Activated T-cell treated with anti-CD3 and anti-CD28 coated beads, Interleukin-2, amount 50 U/mL, for 24 hours (primary cell): ENCODE measurements around the gene CARD16.

ENCODE experiments used
- DNase-seq: peaks from one replicate; pipeline ENCODE4 v3.0.0-alpha.2; 2020
- H3K27ac Mint-ChIP-seq: 2 replicates; pipeline ENCODE4 v1.8.0; 2020; ENCODE audit warnings: mild to moderate bottlenecking, mixed read lengths
- H3K27me3 Mint-ChIP-seq: 2 replicates; pipeline ENCODE4 v1.8.0; 2020; ENCODE audit warnings: mixed read lengths
- H3K36me3 Mint-ChIP-seq: 2 replicates; pipeline ENCODE4 v1.8.0; 2020; ENCODE audit warnings: low read depth, mixed read lengths
- H3K4me1 Mint-ChIP-seq: 2 replicates; pipeline ENCODE4 v1.8.0; 2020; ENCODE audit warnings: low read depth, mixed read lengths
- H3K4me3 Mint-ChIP-seq: 2 replicates; pipeline ENCODE4 v1.8.0; 2020; ENCODE audit warnings: mild to moderate bottlenecking, moderate library complexity, mixed read lengths
- H3K9me3 Mint-ChIP-seq: 2 replicates; pipeline ENCODE4 v1.8.0; 2020; ENCODE audit warnings: mixed read lengths

Gene CARD16

GRCh38 chr11:104991994-104992393, 53.1 kb downstream of the CARD16 start:
- Mint-ChIP-seq H3K27me3 (no peaks in the 10 kb centered on the region), H3K4me1 (no peaks in the 10 kb centered on the region), H3K4me3 (no peak overlapping the region), H3K36me3 (no peaks in the 10 kb centered on the region), H3K27ac (no peak overlapping the region), H3K9me3 (peaks cover 6% of the 10 kb centered on the region)
- no peak for DNase-seq
